Activated CD8-positive, alpha-beta memory T cell treated with anti-CD3 and anti-CD28 coated beads, Interleukin-2, amount 10 ng/mL, durations not matched to agents 7 days and 5 days (primary cell): ENCODE data around the gene TMEM51. TPM values are rescaled to one million over a fixed set of nuclear protein-coding genes. Genes with fewer than 3 reads are reported as not detected.
"Not testable (repeated sequence)": the region's sequence is repeated elsewhere in the genome, so short reads cannot be mapped to it uniquely, and the experiment has no call there.

Experiments used
- ATAC-seq: fragments of 150-1000 bp; cut with Tn5 transposase; one replicate; pipeline ENCODE4 v1.10.0; 2021; ENCODE audit warnings: moderate library complexity
- CTCF ChIA-PET: fragments of 350-600 bp; sonication (Branson Sonifier 250); formaldehyde crosslinking; loops from one replicate; lab custom pipeline; 2021; ENCODE audit warnings: antibody characterized with exemption; lab: Charles Lee
- DNase-seq: peaks from one replicate; pipeline ENCODE4 v3.0.0-alpha.2; 2020
- H3K27ac Mint-ChIP-seq: one replicate; pipeline ENCODE4 v1.8.0; 2021; ENCODE audit warnings: mild to moderate bottlenecking, mixed read lengths
- H3K27me3 Mint-ChIP-seq: one replicate; pipeline ENCODE4 v1.8.0; 2021; ENCODE audit warnings: mixed read lengths
- H3K36me3 Mint-ChIP-seq: one replicate; pipeline ENCODE4 v1.8.0; 2021; ENCODE audit warnings: mild to moderate bottlenecking, mixed read lengths
- H3K4me1 Mint-ChIP-seq: one replicate; pipeline ENCODE4 v1.8.0; 2021; ENCODE audit warnings: mixed read lengths
- H3K4me3 Mint-ChIP-seq: one replicate; pipeline ENCODE4 v1.8.0; 2021; ENCODE audit warnings: mild to moderate bottlenecking, moderate library complexity, mixed read lengths
- H3K9me3 Mint-ChIP-seq: one replicate; pipeline ENCODE4 v1.8.0; 2022; ENCODE audit warnings: low read depth, mixed read lengths
- total RNA-seq, 2 experiments: library from RNA; stranded (reverse); gene quantifications; one replicate each; pipeline ENCODE4 v1.2.3, GENCODE V29; 2021

TMEM51 gene
- total RNA-seq, 2 experiments from 2014 or later, result not detected

GRCh38 chr1:15132965-15133364 is 20.6 kb upstream of the TMEM51 start:
- Mint-ChIP-seq H3K27ac (no peak overlapping the region), H3K4me3 (no peak overlapping the region), H3K4me1 (no peaks in the 10 kb centered on the region), H3K36me3 (no peaks in the 10 kb centered on the region), H3K27me3 (peaks cover 38% of the 10 kb centered on the region), H3K9me3 (no peaks in the 10 kb centered on the region)
- no peak for DNase-seq
- CTCF ChIA-PET, result interaction anchor here (0.8 to 1.4 kb wide), 3 partner anchors 140 to 299 kb away, joined by 3 read pairs; no protein-coding TSS in a partner anchor
- ATAC-seq, result no peak

GRCh38 chr1:15134285-15134684 is 19.3 kb upstream of the TMEM51 start:
- H3K27ac Mint-ChIP-seq, result no peak overlapping the region
- CTCF ChIA-PET, result interaction anchor here (1.3 kb wide), 1 partner anchor 297 kb away, joined by 3 read pairs; no protein-coding TSS in a partner anchor

GRCh38 chr1:15135604-15136003 is 17.9 kb upstream of the TMEM51 start:
- H3K9me3 Mint-ChIP-seq, CTCF ChIA-PET, H3K27ac Mint-ChIP-seq, DNase-seq, H3K4me3 Mint-ChIP-seq, ATAC-seq, H3K4me1 Mint-ChIP-seq, H3K36me3 Mint-ChIP-seq: not testable (repeated sequence)
- H3K27me3 Mint-ChIP-seq, result peaks cover 38% of the 10 kb centered on the region

More at GRCh38 chr1:15134285-15134684, 19.3 kb upstream of the TMEM51 start:
- DNase-seq, result no peak
- peaks cover 38% of the 10 kb centered on the region for H3K27me3 Mint-ChIP-seq
- H3K4me1 Mint-ChIP-seq, result no peaks in the 10 kb centered on the region
- H3K36me3 Mint-ChIP-seq, result no peaks in the 10 kb centered on the region
- no peak overlapping the region for H3K4me3 Mint-ChIP-seq
- no peak for ATAC-seq
- no peaks in the 10 kb centered on the region for H3K9me3 Mint-ChIP-seq

DNA sequence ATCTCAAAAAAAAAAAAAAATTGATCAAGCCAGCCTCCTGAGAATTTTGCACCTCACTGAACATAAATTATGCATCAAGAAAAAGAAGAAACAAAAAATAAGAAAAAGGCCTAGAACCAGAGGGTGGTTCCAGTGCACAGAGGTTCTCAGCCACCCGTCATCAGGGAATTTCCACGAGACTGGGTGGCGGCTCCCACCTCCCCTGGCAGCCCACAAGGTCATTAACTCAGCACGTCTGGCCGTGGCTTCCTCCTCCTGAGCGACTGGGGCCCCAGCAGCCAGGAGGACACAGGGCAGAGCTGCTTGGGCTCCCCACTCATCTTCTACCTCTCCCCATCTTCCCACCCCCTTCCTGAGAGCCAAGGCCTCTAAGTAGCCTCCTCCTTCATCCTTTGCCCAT is 15.7 kb upstream of the TMEM51 start:
- Mint-ChIP-seq H3K4me1 (no peaks in the 10 kb centered on the region), H3K27me3 (peaks cover 49% of the 10 kb centered on the region), H3K36me3 (no peaks in the 10 kb centered on the region), H3K27ac (no peak overlapping the region), H3K9me3 (no peaks in the 10 kb centered on the region), H3K4me3 (no peak overlapping the region)
- ATAC-seq (no peak), DNase-seq (no peak)
- CTCF ChIA-PET, result interaction anchor here (0.9 to 2.3 kb wide), 3 partner anchors 9 to 165 kb away, joined by 3 to 11 read pairs (median 3); no protein-coding TSS in a partner anchor

DNA sequence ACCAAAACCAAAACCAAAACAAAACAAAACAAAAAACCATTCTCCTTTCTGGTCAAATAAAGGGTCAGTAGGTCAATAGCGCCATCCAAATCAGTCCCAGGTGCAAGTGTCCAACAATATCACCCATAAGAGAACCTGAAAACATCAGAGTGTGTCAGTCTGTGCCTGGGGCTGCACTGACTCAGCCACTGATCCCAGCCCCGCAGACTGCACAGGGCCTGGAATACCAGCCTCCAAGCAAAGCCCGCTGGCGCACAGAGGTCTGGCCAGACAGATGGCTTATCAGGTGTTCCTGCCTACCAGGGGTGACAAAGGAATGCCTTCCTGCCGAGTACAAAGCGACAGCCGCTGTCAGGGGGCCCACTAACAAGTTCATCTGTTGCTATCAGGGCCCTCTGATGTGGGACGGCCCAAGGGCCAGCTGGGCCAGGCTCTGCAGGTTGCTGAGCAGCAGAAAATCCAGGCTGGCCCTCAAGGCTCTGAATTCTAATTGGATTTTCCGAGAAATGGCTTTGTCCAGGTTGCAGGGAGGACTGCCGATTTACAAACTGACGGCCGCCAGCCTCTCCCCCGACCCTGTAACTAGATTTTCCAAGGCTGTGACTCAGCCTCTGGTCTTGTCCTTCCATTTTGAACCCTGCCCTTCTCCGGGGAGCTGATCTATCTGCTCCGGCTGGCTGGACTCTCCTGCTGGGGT is 13.7 kb upstream of the TMEM51 start:
- CTCF ChIA-PET, result no interaction called here
- peaks cover 51% of the 10 kb centered on the region for H3K27me3 Mint-ChIP-seq

DNA sequence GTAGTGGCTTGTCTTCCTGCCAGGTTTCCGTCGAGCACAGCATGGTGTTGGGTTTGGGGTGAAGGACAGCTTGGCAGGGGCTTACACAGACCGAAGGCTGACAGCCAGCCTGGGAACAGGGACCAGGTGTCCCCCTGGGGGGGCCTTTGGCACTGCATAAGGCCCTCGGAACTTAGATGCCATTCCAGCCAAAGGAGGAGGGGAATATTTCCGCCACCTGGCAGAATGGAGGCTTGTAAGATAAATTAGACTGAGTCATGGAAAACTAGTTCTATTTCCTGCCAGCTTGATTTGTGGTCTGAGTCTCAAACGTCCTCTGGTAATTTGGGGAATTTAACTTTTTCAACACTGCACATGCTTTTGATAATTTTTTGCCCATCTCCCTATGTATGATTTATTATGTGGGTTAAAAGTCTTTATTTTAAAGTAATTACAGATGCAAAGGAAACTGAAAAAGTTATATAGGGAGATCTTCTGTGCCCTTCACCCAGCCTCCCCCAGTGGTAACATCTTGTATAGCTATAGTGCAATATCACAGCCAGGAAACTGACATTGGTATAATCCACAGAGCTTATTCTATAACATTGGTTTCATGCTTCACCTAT is 11.5 kb upstream of the TMEM51 start:
- Mint-ChIP-seq H3K9me3 (no peaks in the 10 kb centered on the region), H3K27me3 (peaks cover 53% of the 10 kb centered on the region), H3K27ac (no peak overlapping the region), H3K4me3 (no peak overlapping the region), H3K4me1 (no peaks in the 10 kb centered on the region), H3K36me3 (no peaks in the 10 kb centered on the region)
- CTCF ChIA-PET, result interaction anchor here (1.1 to 2.9 kb wide), 3 partner anchors 9 to 15 kb away, joined by 3 to 10 read pairs (median 3); no protein-coding TSS in a partner anchor
- no peak for ATAC-seq
- DNase-seq, result no peak

More for the DNA sequence above, 13.7 kb upstream of the TMEM51 start:
- ATAC-seq, result no peak
- Mint-ChIP-seq H3K27ac (no peak overlapping the region), H3K4me3 (no peak overlapping the region), H3K4me1 (no peaks in the 10 kb centered on the region), H3K36me3 (no peaks in the 10 kb centered on the region), H3K9me3 (no peaks in the 10 kb centered on the region)
- no peak for DNase-seq

DNA sequence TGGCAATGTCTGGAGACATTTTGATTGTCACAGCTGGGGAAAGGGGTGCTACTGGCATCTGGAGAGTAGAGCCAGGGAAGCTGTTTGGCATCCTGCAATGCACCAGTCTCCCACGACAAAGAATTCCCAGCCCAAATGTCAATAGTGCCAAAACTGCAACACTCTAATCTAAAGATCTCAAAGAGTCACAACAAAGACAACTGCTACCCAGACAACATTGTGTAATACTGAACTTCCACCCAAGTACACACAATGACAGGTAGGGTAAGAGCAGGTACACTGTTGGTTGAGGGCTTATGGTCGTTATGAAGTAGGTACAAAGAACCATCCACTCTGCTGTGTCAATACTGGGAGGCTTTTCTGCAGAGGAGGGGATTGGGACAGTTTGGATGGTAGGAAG is 8.2 kb upstream of the TMEM51 start:
- H3K27ac Mint-ChIP-seq, result no peak overlapping the region
- no peak for DNase-seq
- H3K9me3 Mint-ChIP-seq, result no peaks in the 10 kb centered on the region
- peaks cover 73% of the 10 kb centered on the region for H3K27me3 Mint-ChIP-seq
- H3K36me3 Mint-ChIP-seq, result no peaks in the 10 kb centered on the region
- ATAC-seq, result no peak
- H3K4me3 Mint-ChIP-seq, result no peak overlapping the region
- H3K4me1 Mint-ChIP-seq, result no peaks in the 10 kb centered on the region
- CTCF ChIA-PET, result interaction anchor here (1.1 kb wide), 1 partner anchor 17 kb away, joined by 3 read pairs; no protein-coding TSS in a partner anchor

GRCh38 chr1:15146142-15146680 is 7.3 kb upstream of the TMEM51 start:
- Mint-ChIP-seq H3K27me3 (peaks cover 73% of the 10 kb centered on the region), H3K27ac (no peak overlapping the region), H3K4me1 (no peaks in the 10 kb centered on the region), H3K9me3 (no peaks in the 10 kb centered on the region), H3K36me3 (no peaks in the 10 kb centered on the region), H3K4me3 (no peak overlapping the region)
- DNase-seq (no peak), ATAC-seq (no peak)
- CTCF ChIA-PET, result no interaction called here

GRCh38 chr1:15146971-15147376 is 6.6 kb upstream of the TMEM51 start:
- peaks cover 75% of the 10 kb centered on the region for H3K27me3 Mint-ChIP-seq
- no peaks in the 10 kb centered on the region for H3K36me3 Mint-ChIP-seq
- H3K4me1 Mint-ChIP-seq, result no peaks in the 10 kb centered on the region
- no peak for DNase-seq
- H3K27ac Mint-ChIP-seq, result no peak overlapping the region
- H3K4me3 Mint-ChIP-seq, result no peak overlapping the region
- H3K9me3 Mint-ChIP-seq, result no peaks in the 10 kb centered on the region
- CTCF ChIA-PET, result no interaction called here
- no peak for ATAC-seq

DNA sequence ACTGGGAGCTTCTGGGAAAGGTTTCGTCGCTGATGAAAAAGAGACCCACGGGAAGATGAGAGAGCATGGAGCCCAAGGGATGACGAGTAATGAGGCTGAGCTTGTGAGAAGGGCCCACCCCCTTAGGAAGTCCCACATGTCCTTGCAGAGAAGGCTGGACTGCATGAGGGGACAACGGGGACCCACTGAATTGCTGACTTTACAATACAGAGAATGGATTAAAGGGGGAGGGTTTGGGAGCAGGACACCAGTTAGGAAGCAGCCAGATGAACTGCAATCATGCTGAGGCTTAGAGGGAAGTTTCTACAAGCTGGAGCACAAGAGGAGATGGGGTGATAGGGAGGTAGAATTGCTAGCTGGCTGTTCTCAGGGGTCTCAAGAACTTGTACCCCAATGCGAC is 5.5 kb upstream of the TMEM51 start:
- Mint-ChIP-seq H3K36me3 (no peaks in the 10 kb centered on the region), H3K27me3 (peaks cover 77% of the 10 kb centered on the region), H3K9me3 (no peaks in the 10 kb centered on the region), H3K4me1 (no peaks in the 10 kb centered on the region), H3K4me3 (no peak overlapping the region), H3K27ac (no peak overlapping the region)
- ATAC-seq (no peak), DNase-seq (no peak)
- CTCF ChIA-PET, result interaction anchor here (0.7 to 1.4 kb wide), 2 partner anchors 19 to 175 kb away, joined by 3 to 8 read pairs; no protein-coding TSS in a partner anchor

GRCh38 chr1:15148475-15148874 is 5.1 kb upstream of the TMEM51 start:
- Mint-ChIP-seq H3K9me3 (no peaks in the 10 kb centered on the region), H3K4me3 (no peak overlapping the region), H3K27ac (no peak overlapping the region), H3K27me3 (peaks cover 76% of the 10 kb centered on the region), H3K4me1 (no peaks in the 10 kb centered on the region), H3K36me3 (no peaks in the 10 kb centered on the region)
- DNase-seq (no peak), ATAC-seq (no peak)
- CTCF ChIA-PET, result interaction anchor here (0.7 to 1.4 kb wide), 2 partner anchors 20 to 175 kb away, joined by 3 to 8 read pairs; no protein-coding TSS in a partner anchor

DNA sequence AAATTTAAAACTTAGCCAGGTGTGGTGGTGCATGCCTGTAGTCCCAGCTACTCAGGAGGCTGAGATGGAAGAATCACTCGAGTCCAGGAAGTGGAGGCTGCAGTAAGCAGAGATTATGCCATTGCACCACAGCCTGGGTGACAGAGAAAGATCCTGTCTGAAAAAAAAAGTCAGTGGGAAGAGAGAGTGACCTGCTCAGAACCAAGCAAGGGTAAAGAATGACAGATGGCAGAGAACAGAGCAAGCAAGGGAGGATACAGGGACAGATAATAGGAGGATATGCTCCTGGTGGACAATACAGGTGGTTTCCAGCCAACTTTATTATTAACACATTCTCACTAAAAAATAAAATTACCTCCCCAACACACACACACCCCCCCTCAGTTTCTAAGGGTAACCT is 4.6 kb upstream of the TMEM51 start:
- Mint-ChIP-seq H3K36me3 (no peaks in the 10 kb centered on the region), H3K4me1 (no peaks in the 10 kb centered on the region), H3K27me3 (peaks cover 76% of the 10 kb centered on the region), H3K9me3 (no peaks in the 10 kb centered on the region), H3K4me3 (no peak overlapping the region), H3K27ac (no peak overlapping the region)
- CTCF ChIA-PET, result interaction anchor here (1.4 kb wide), 1 partner anchor 20 kb away, joined by 8 read pairs; no protein-coding TSS in a partner anchor
- no peak for ATAC-seq
- DNase-seq, result no peak

GRCh38 chr1:15150376-15150775 is 3.2 kb upstream of the TMEM51 start:
- peaks cover 5% of the 10 kb centered on the region for H3K4me1 Mint-ChIP-seq
- H3K27ac Mint-ChIP-seq, result no peak overlapping the region
- no peak for DNase-seq
- no peaks in the 10 kb centered on the region for H3K36me3 Mint-ChIP-seq
- ATAC-seq, result no peak
- CTCF ChIA-PET, result no interaction called here
- H3K27me3 Mint-ChIP-seq, result peaks cover 79% of the 10 kb centered on the region
- H3K4me3 Mint-ChIP-seq, result no peak overlapping the region
- no peaks in the 10 kb centered on the region for H3K9me3 Mint-ChIP-seq
